IgD-negative memory B cell (primary cell): ENCODE results near the gene ANAPC4. TPM values are rescaled to one million over a fixed set of nuclear protein-coding genes. Genes with fewer than 3 reads are reported as not detected.

ENCODE experiments used
- polyA plus RNA-seq: library from polyadenylated mRNA; unstranded; fragments of 300-500 nt; fragmentation: Illumina TruSeq; gene quantifications from one replicate; pipeline ENCODE4 v1.2.3, GENCODE V29; 2021

ANAPC4 gene
- polyA plus RNA-seq, 1 donor from 2014 or later: 19.4 TPM

Other genes starting within 250 kb of the ANAPC4 start
- 3.5 TPM for gene SEPSECS, start 216.8 kb upstream of the ANAPC4 start, polyA plus RNA-seq
- gene PI4K2B, start 143.2 kb upstream of the ANAPC4 start, polyA plus RNA-seq: 13.2 TPM
- gene ZCCHC4, start 64.5 kb upstream of the ANAPC4 start, polyA plus RNA-seq: 10.1 TPM